ENCODE results near the gene TRDN.

Gene TRDN

DNA sequence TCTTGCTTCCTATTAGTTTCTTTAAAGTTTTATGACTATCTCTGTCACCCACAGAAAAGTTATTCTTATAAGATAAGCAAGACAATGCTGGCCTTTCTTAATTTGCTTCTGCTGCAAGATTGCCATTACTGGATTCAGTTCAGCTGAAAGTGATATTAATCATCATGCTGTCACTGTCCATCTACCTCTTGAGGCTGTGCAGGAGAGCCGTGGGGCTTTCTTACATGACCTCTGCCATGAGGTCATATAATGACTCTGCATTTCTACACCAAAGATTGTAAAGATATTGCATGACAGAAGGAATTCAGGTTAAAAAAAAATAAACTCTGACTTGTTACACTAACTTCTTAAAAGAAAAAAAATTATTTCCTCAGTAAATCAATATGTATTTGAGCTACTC lies 106.9 kb downstream of the TRDN start:
- Histone ChIP-seq H3K4me3 (no peak overlapping the region), H3K27ac (no peak overlapping the region)
- TF ChIP-seq, protein P1, sequence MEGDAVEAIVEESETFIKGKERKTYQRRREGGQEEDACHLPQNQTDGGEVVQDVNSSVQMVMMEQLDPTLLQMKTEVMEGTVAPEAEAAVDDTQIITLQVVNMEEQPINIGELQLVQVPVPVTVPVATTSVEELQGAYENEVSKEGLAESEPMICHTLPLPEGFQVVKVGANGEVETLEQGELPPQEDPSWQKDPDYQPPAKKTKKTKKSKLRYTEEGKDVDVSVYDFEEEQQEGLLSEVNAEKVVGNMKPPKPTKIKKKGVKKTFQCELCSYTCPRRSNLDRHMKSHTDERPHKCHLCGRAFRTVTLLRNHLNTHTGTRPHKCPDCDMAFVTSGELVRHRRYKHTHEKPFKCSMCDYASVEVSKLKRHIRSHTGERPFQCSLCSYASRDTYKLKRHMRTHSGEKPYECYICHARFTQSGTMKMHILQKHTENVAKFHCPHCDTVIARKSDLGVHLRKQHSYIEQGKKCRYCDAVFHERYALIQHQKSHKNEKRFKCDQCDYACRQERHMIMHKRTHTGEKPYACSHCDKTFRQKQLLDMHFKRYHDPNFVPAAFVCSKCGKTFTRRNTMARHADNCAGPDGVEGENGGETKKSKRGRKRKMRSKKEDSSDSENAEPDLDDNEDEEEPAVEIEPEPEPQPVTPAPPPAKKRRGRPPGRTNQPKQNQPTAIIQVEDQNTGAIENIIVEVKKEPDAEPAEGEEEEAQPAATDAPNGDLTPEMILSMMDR (IDR thresholded peaks at IDR 0.05): no peak
- no peak for DNase-seq (ENCODE audit: low spot score)

DNA sequence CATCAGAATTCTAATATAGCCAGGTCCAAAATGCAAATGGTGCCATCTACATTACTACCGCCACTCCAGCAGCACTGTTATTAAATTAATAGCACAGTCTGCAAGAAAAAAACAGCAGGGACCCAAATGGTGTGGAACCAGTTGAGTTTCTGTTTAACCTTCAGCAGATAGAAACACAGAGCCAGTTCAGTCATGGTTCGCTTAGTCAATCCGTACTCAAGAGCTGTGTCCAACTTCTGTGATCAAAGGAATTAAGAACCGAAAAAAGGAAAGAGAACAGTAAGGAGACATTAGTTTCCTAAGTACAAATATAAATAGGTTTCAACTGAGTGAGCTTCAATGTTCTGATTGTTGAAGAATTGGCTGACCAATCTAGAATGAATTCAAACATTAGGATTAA lies 107.7 kb downstream of the TRDN start:
- no peak overlapping the region for H3K27ac ChIP-seq
- TF ChIP-seq, protein P1 (IDR thresholded peaks at IDR 0.05): no peak
- no peak for DNase-seq (ENCODE audit: low spot score)
- peak overlapping the region; percentile 32 for H3K4me3 ChIP-seq

DNA sequence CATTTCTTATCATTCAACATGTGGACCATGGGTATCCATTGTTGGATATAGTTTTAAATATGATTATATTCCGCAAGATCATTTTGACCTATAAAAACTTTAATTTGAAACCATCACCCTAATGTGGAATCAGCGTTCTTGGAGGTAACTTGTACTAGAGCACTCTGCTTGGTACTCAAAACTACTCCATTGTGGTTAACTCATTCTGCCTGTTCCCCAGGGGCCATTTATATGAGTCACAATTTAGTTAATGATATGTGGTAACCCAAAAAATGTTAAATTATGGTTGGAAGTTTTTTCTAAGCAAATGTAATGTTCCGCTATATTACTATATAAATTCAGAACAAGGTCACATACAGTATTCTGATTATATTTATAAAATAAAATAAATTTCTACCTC lies 109.3 kb downstream of the TRDN start:
- no peak overlapping the region for H3K4me3 ChIP-seq

DNA sequence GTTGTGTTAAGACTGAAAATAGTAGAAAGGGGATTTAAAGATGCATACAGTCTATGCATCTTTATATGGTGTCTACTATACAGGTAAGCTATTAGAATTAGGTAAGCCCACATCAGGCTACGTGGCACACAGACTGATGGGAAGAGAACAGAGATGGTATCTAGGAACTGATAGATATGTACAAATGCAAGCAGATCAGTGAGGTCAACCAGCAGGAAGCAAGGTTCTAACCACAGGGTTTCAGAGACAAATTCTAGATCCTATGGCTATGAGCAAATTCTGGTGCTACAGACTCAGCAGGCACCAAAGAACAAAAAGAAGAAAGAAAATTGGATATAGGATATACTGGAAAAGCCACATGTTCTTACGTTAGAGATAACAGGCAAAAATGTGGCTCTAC lies 110.6 kb downstream of the TRDN start:
- Histone ChIP-seq H3K4me3 (no peak overlapping the region), H3K27ac (no peak overlapping the region)
- DNase-seq (ENCODE audit: low spot score): no peak
- TF ChIP-seq, protein P1 (IDR thresholded peaks at IDR 0.05): no peak

More for the DNA sequence above, 109.3 kb downstream of the TRDN start:
- no peak for DNase-seq (ENCODE audit: low spot score)
- no peak overlapping the region for H3K27ac ChIP-seq
- TF ChIP-seq, protein P1 (IDR thresholded peaks at IDR 0.05): no peak

DNA sequence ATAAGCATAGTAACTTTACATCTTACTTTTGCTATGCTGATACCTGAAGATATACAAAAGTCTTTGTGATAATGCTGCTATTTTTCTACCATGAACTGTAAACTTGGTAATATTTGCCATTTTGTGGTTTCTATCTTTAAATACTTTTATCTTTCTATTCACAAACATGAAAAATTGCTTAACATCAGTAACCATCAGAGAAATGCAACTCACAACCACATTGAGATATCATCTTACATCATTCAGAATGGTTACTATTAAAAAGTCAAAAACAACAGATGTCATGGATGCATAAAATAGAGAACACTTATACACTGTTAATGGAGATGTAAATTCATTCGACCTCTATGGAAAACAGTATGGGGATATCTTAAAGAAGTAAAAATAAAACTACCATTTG lies 112.0 kb downstream of the TRDN start:
- TF ChIP-seq, protein P1 (IDR thresholded peaks at IDR 0.05): no peak
- no peak overlapping the region for H3K4me3 ChIP-seq
- no peak for DNase-seq (ENCODE audit: low spot score)
- H3K27ac ChIP-seq: no peak overlapping the region

DNA sequence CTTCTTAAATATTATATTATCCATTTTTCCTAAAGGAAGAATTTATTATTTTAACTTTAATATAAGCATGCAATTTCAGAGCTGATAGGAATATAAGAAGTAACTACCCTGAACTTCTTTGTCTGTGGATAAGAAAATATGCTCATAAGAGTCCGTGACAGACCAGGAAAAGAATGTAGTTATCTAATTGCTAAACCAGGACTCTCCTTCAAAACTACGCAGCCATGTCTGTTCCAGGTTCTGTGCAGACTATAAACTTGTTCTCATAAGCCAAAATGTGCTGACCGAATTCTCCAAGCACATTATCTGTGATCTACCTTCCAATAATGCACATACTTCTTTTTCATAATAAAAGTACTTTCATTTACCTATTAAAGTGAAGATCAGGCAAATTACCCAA lies 116.5 kb downstream of the TRDN start:
- TF ChIP-seq, protein P1 (IDR thresholded peaks at IDR 0.05): no peak
- Histone ChIP-seq H3K4me3 (no peak overlapping the region), H3K27ac (no peak overlapping the region)
- no peak for DNase-seq (ENCODE audit: low spot score)

DNA sequence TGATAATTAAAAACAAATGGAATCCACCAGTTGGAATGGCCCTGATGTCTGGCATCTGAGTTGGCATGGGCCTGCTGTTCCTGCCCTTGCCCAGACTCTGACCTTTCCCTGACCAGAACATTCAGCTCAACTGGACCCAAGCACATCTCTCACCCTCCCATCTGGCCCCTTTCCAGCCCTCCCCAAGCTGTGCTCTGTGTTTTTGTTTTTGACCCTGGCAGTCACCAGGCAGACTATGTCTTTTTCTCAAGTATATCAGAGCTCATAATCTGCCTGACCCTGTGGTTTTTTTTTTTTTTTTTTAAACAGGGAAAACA lies 117.6 kb downstream of the TRDN start:
- Histone ChIP-seq H3K4me3 (peak overlapping the region; percentile 15), H3K27ac (peak overlapping the region; percentile 49 to 67)
- peak; percentile 82 for DNase-seq (ENCODE audit: low spot score)
- TF ChIP-seq, protein P1 (IDR thresholded peaks at IDR 0.05): no peak

All from coronary artery (tissue), 2 donors.